ENCODE data around the gene ZNF365. TPM values are rescaled to one million over a fixed set of nuclear protein-coding genes. Genes with fewer than 3 reads are reported as not detected.

The ZNF365 gene, protein sequence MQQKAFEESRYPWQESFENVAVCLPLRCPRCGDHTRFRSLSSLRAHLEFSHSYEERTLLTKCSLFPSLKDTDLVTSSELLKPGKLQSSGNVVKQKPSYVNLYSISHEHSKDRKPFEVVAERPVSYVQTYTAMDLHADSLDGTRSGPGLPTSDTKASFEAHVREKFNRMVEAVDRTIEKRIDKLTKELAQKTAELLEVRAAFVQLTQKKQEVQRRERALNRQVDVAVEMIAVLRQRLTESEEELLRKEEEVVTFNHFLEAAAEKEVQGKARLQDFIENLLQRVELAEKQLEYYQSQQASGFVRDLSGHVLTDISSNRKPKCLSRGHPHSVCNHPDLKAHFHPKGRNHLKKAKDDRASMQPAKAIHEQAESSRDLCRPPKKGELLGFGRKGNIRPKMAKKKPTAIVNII
- total RNA-seq = 6.0 and 11.0 TPM in 2 replicates

DNA sequence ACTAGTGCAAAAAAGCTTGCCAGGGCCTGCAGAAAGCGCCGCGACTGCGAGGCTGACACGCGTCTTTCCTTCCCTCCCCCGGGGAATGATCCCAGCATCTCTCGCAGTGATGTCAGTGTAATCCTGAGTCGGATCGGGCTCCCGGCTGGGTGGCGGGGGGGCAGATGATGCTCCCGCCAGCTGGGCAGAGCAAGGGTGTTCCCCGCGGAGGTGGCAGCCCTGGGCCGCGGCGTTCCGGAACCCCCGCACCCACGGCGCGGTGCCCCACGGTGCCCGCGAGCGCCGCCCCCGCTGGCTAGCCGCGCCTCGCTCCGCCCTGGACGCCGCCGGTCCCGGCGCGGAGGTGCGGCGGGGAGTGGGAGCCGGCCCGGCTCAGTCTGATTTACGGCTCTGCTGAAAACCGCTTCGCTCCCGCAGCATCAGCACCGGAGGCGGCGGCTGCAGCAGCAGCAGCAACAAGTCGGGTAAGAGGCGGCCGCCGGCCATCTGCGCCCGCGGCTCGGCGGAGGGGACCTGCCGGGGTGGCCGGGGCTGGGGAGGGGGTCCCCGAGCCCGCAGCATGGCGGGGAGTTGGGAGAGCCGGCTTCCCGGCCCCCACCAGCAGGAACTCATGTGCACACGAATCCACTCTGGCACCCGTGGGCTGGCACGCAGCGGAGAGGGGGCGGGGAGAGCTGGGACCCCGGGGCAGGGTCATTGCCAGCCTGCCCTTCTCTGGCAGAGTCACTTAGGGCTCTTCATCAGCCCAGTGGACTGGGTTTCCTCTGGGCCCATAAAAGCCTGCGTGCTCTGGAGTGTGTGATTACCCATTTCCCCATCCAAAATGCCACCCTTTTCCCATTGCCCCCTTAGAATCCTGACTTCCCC lies at the start of gene ZNF365:
Gene ZNF365 (plus strand): TSS at position 375 of the 867 bp plus-strand sequence. CDS start 1,825 bp downstream, outside the sequence.

Other genes with a start within 250 kb of the ZNF365 start
- 2.9 and 3.3 TPM in 2 replicates for gene RTKN2, start 105.5 kb upstream of the ZNF365 start, total RNA-seq